Stimulated activated CD4-positive, alpha-beta T cell treated with anti-CD3 and anti-CD28 coated beads, Interleukin-15, amount 100 ng/mL, for 24 hours (primary cell): ENCODE results near the gene AP1S1.
"Not testable (repeated sequence)": the region's sequence is repeated elsewhere in the genome, so short reads cannot be mapped to it uniquely, and the experiment has no call there.

Experiments
- DNase-seq: peaks from one replicate; pipeline ENCODE4 v3.0.0-alpha.2; 2020

The AP1S1 gene

DNA sequence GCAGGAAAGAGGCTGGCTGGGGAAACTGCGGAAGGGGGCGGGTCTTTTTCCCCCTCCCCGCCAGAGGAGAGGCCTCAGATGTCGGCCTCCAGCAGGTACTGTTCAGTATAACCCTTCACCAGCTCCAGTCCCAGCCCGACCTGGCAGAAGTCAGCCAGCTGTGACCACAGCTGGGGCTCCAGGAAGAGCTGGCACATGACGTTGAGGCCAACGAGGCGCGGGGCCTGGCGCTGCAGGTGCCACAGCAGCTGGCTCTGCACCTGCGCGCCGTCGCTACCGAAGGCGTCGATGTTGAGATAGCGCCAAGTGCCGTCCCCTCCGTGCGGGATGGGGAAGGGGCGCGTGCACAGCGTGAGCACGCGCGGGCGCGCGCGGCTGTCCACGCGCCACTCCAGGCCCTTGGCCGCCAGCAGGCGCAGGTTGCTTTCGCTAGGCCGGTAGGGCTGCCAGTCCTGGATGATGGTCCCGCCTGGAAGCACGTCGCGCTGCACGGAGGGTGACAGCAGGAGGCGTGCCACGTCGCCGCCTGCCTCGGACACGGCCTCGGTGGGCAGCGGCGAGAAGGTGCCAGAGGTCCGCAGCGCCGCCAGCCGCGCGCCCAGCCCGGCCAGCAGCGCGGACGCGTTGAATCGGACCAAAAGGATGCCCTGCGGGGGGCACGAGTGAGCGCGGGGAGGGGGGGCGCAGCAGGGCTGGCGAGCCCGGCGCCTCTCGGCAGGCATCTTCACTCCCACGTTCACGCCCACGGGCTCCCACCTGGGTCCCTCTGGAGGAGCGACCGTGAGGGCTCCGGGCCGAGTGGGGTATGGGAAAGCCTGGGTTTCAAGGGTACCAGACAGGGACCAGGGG is 18.0 kb downstream of the AP1S1 start:
- no peak for DNase-seq

- DNase-seq = peak; percentile 51
Observed at GRCh38 chr7:101172854-101173751, 18.8 kb downstream of the AP1S1 start.

DNA sequence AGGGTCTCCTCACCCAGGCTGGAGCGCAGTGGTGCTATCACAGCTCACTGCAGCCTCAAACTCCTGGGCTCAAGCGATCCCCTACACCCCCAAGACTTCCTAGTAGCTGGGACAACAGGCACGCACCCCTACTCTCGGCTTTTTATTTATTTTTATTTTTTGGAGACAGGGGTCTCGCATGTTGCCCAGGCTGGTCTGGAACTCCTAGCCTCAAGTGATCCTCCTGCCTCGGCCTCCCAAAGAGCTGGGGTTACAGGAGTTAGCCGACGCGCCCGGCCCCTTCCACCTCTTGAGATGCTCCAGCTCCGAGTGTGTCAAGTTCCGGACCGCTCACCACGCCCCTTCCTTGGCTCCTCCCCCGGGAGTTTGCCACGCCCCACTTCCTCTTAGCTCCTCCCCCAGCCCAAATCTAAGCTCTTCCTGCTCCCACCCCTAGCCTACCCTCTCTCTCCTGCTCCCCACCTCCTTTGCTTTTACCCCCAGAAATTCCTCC is 19.5 kb downstream of the AP1S1 start:
- DNase-seq = peak; percentile 73

DNA sequence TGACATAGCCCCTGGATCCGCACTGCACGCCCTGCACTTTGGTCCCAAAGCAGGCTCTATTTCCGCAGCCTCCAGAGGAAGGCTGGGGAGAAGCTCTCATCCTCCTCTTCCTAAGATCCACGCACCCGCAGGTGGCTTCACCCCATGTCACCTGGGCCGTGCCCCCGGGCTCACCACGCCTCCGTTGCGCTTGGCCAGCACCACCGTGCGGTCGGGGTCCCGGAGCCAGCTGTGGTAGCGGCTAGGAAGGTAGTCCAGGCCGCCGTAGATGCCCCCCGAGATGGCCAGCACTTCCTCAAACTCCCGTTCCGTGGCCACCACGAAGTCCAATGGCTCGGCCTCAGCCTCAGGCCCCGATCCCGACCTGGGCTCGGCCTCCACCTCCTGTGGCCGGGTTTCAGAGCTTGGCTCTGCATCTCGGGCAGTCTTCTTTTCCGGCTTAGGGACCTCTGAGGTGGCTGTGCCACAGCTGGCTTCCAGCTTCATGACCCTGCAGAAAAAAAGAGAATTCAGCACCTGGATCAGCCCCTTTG is 20.1 kb downstream of the AP1S1 start:
- DNase-seq = no peak

- DNase-seq = no peak
Observed at GRCh38 chr7:101175664-101176063, 21.4 kb downstream of the AP1S1 start.

DNA sequence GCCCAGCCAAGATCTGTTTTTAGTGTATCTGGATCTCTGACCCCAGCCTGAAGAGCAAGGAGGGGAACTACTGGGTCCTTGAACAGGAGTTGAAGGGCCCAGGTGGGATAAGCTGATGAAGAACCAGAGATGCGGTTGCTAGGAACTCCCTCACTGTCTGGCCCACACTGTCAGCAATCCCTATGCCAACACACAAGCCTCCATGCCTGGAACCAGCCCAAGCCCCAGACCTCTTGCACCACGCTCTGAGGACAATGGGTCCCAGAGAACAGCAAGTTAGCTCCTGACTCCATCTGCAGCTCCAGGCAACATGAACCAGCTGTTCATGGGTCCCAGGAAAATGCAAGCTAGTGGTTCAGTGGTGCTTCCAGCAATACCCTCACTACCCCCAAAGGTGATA is 23.4 kb downstream of the AP1S1 start:
- no peak for DNase-seq

DNA sequence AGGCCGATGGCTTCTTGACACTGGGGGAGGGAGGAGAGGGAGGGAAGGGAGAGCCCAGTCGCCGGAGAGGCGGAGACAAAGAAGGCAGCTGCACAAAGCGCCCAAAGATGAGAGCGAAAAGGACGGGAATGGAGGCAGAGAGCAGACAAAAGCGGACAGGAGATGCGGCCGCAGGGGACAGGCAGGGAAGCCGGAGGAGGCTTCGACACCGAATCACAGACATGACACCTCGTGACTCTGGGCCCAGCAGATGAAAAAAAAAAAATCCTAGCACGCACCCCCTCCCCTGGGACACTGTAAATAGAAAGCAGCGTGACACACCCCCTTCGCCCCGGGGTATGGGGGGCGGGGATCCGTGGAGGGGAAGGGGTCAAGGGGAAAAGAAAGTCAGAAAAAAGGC is 24.8 kb downstream of the AP1S1 start:
- DNase-seq = no peak

GRCh38 chr7:101179713-101180112 is 25.4 kb downstream of the AP1S1 start:
- DNase-seq = no peak

- DNase-seq = no peak
Observed at GRCh38 chr7:101180130-101180755, 26.0 kb downstream of the AP1S1 start, which contains the start of gene NAT16. Gene NAT16, minus strand, starts transcription at chr7:101180293. Its CDS starts 5,486 bp downstream, at chr7:101174807.

GRCh38 chr7:101185258-101185839 is 31.1 kb downstream of the AP1S1 start:
- no peak for DNase-seq

DNA sequence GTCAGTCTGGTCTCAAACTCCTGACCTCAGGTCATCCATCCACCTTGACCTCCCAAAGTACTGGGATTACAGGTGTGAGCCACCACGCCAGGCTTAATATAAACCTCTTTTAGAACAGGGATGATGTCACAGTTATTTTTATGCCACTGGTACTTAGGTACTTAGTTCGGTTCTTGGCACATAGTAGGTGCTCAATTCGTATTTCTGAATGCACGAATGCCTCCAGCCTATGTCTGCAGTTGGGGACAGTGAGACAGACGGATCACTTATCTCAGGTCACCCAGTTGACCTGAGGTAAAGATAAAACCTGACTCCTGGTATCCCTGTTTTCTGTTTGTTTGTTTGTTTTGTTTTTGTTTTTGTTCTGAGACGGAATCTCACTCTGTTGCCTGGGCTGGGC is 31.9 kb downstream of the AP1S1 start:
- no peak for DNase-seq

- no peak for DNase-seq
Observed at GRCh38 chr7:101186844-101187428, 32.7 kb downstream of the AP1S1 start.

- no peak for DNase-seq
Observed at GRCh38 chr7:101189109-101189508, 34.8 kb downstream of the AP1S1 start.

DNA sequence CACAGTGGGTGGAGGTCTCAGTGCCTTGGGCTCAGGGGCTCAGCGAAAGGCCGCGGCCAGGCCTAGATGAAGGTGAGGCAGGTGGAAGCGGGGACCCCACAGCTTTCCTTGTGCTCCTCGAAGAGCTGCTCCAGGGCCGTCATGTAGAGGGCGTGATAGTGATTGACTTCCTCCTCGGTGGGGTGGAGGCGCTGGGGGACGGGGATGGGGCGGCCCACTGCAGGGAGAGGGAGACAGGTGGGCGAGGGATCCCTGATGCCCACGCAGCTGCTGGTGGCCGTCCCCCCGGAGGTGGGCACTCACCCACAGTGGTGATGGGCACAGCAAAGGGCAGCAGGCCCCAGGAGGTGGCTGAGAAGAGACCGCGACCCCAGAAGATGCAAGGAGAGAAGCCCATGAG is 41.6 kb downstream of the AP1S1 start:
- DNase-seq = no peak

DNA sequence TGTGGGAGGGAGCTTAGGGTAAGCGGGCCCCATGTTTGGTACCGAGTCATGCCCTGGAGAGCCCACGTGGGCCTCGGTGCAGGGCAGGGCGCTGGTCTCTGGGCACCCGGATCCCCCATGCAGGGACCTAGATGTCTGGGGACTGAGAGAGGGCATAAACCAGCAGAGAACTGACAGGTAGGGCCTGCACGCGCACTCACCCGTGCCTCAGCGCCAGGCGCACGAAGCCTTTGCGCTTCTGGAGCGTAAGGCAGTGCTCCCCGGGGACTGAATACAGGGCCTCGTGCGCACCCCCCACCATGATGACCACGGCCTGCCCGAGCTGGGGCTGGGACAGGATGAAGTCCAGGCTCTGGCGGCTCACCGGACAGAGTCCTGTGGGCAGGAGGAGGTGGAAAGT is 43.7 kb downstream of the AP1S1 start:
- no peak for DNase-seq

GRCh38 chr7:101198476-101198875 is 44.2 kb downstream of the AP1S1 start:
- DNase-seq = no peak

DNA sequence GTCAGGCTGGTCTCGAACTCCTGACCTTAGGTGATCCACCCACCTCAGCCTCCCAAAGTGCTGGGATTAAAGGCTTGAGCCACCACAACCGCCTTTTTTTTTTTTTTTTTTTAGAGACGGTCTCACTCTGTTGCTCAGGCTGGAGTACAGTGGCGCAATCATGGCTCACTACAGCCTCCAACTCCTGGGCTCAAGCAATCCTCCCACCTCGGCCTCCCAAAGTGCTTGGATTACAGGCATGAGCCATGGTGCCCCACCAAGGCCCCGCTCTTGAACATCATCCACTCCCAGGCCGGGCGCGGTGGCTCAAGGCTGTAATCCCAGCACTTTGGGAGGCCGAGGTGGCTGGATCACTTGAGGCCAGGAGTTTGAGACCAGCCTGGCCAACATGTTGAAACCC is 45.2 kb downstream of the AP1S1 start:
- DNase-seq = not testable (repeated sequence)

DNA sequence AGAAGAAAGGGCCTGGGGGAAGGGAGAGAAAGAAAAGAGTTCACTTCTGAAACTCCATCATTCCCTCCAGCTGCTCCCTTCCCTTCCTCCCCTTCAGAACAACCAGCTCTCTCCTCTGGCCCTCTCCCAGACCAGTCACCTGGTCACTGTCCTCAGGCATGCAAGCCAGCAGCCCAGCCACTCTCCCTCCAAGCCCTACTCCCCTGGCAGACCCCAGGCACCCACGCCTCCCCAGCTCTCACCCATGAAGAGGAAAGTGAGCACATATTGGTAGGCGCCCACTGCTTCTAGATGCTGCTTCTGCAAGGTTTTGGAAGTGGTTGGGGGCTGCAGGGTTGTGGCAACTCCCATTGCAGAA is 46.2 kb downstream of the AP1S1 start:
- no peak for DNase-seq

- no peak for DNase-seq
Observed at GRCh38 chr7:101200862-101201599, 46.8 kb downstream of the AP1S1 start, which contains the start of gene MOGAT3. Gene MOGAT3, minus strand, starts transcription at chr7:101201036. Its CDS starts 182 bp downstream, at chr7:101200854.

GRCh38 chr7:101201695-101202602 is 47.7 kb downstream of the AP1S1 start:
- DNase-seq = no peak
